DMS114 treated with DMSO at 0.1 percent for 48 hours (cell line): ENCODE results near the gene PEBP1.

Experiments
- DNase-seq: peaks from one replicate; lab custom pipeline; 2025; ENCODE audit not compliant: unreplicated experiment; lab: John Stamatoyannopoulos, UW

The PEBP1 gene

GRCh38 chr12:118190266-118190665 lies 54.3 kb downstream of the PEBP1 start:
- DNase-seq = peak; percentile 54

- no peak for DNase-seq
Observed at GRCh38 chr12:118193477-118193876, 57.6 kb downstream of the PEBP1 start.

- no peak for DNase-seq
Observed at GRCh38 chr12:118193958-118194357, 58.0 kb downstream of the PEBP1 start.
